GM19455 (cell line): ENCODE results near the gene PPP2R2B.

ENCODE experiments used
- ATAC-seq: cut with Tn5 transposase; IDR thresholded peaks from one replicate; pipeline ENCODE4 v1.9.1; 2021; ENCODE audit not compliant: unreplicated experiment

The PPP2R2B gene

GRCh38 chr5:146704949-146705665, 173.4 kb downstream of the PPP2R2B start:
- no peak for ATAC-seq

DNA sequence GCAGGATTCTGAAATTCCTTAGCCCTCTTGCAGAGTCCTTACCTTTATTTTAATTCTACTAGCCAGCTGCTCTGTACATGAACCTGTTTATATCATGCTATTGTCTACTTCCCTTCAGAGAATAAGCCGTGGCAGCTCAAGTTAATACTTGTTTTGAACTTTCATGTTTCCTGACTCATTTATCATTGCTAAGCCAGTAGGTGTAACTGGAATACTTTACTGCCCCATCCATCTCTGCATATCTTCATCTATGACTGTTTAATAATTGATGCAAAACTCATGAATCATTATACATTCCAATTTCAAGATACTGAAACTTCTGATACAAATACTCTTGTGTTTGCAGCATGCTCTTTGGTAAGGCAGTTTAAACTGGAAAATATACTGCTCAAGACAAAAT, 174.7 kb downstream of the PPP2R2B start:
- ATAC-seq = no peak

DNA sequence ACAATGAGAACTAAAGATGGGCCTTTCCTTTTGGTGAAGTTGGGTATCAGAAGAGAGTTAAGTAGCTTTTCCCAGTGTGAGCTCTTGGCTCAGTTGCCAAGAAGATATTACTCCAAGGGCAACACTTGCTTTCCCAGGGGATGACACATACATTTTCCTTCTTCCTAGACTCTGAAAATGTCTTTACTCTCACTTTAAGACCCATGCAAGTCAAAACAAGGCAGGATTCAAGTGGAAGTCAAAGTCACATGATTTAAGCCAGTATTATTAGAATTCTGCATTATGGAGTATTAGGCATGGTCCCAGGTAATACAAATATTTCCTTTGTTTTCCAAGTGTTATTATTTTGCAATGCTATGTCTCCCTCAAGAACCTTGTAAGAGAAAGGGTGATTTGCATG, 175.1 kb downstream of the PPP2R2B start:
- ATAC-seq = no peak

- no peak for ATAC-seq
Observed at GRCh38 chr5:146699664-146700418, 178.7 kb downstream of the PPP2R2B start.

- ATAC-seq = no peak
Observed at GRCh38 chr5:146699138-146699537, 179.4 kb downstream of the PPP2R2B start.

- no peak for ATAC-seq
Observed at GRCh38 chr5:146698651-146699050, 179.9 kb downstream of the PPP2R2B start.

DNA sequence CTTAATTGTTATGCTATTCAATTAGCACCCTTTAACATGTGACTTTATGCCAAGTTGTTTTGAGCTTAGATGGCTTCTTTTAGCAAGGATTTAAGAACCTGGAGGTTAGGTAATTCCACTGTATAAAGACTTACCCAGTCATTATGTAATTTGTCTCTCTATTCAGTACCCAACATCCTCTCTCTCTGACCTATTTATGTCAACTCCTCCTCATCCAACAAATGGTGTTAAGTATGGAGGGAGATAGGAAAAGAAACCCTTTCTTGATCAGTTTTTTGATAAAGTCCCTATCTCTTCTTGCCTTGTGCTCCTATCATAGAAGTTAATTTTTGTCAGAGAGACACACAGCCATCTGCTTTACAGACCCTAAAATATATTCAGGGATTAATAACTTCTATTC, 181.3 kb downstream of the PPP2R2B start:
- no peak for ATAC-seq

GRCh38 chr5:146695646-146696045, 182.9 kb downstream of the PPP2R2B start:
- ATAC-seq = no peak

GRCh38 chr5:146690880-146691355, 187.6 kb downstream of the PPP2R2B start:
- no peak for ATAC-seq

DNA sequence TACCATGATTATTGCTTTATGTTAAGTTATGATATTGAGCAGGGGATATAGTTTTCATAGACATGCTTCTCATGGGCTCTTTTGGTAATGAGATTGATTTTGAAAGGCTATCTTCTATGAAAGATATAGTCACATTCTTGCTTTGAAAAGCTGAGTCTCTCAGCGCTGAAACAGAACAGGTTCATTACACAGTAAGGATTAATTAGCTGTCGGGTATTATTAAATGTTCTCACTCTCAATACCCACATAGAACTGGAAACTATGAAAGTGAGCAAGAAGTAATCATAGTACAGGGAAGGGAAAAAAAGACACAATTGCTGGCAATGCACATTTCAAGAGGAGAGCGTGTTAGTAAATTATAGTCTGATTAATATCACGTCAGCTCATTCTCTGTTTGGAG, 190.9 kb downstream of the PPP2R2B start:
- no peak for ATAC-seq

DNA sequence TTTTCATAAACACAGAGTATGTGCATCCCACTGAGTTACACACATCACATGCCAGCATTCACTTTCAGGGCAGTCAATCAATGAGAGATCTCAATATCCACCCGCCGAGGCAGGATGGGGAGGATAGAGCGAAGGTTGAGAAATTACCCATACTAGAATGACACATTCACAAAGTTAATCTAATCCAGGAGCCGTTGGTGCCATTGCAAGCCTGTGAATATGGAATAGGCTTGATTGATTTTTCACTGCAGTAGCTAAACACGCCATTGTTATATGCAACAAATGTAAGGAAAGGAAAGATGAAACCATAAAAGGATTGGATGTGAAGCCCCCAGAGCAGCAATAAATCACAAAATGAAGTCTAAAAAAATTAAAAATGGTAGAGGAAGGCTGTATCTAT, 194.7 kb downstream of the PPP2R2B start:
- no peak for ATAC-seq

GRCh38 chr5:146682899-146683532, 195.5 kb downstream of the PPP2R2B start:
- ATAC-seq = no peak

GRCh38 chr5:146681585-146682105, 196.9 kb downstream of the PPP2R2B start:
- no peak for ATAC-seq

DNA sequence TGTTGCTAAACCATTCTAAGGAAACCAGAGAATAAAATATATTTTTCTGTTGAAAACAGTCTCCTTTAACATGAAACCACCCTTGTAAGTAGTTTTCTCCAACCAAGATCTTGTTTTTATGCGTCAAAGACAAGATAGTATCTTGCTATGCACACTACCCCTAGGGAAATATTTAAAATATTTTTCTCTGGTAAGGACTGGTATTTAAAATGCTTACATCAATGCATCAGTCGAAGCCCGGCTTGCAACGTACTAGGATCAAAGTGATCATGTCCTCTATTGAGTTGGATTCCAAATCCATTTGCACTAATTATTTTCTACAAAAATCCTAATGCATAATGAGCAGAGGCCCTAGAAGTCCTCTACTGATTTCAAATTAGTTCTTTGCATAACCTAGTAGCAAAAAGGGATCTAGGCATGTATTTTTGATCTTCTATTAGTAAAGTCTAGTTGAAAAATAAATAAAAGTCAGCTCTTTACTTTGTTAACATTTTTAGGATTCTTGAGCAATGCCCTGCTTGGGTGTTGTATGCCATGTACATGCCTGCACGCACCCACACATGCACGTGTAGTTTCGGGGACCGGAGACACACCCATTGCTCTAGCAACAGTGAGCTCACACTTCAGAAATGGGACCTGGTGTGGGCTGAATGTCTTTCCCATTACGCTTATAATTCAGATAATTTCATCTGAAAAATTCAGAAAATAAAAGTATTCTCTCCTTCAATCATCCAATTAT, 197.5 kb downstream of the PPP2R2B start:
- ATAC-seq = no peak

- ATAC-seq = no peak
Observed at GRCh38 chr5:146675636-146676035, 202.9 kb downstream of the PPP2R2B start.

DNA sequence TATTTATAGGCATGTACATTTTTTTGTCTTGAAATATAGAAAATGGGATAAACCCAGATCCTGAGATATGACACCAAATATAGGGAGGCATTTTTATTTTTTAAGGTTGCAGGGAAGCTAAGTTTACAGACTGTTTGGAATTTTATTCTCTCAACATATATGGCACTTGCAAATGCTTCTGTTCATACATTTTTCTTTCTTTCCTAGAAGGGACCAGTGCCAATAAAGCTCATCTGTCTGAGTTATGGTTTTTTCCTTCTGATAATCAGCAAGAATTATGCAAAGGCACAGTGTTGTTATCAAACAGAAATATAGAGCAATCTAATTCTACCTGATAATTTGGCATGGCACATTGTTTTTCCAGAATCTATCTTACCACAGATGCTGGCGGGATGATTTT, 205.7 kb downstream of the PPP2R2B start:
- ATAC-seq = no peak

DNA sequence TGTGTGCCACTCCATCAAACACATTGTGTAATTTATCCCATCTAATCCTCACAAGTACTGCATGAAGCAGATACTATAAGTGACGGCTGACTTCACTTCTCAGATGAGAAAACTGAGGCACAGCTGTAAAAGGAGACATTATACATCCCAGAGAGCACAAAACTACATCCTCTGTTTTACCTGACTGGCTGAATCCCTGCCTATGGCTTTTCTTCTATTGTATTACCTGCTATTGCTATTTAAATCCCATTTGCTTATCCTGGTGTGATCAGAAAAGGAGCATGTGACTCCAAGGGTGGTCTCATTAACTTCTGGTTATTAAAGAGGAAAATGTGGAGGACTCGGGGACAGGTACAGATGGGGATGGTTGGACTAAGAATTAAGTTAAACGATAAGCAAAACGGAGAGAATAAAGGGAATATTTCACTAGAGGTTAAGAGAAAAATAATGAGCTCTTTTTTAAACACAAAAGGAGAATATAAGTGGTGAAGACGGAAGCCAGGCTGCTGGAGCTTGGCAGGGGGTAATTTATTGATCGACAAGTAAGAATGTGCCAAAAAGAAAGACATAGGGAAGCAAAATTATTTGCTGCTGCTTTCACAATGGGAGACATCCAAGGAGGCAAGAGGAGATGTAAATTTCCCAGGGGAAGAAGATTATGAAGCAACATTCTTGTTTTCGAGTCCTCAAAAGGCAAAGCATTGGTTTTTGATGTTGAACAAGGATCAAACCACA, 206.8 kb downstream of the PPP2R2B start:
- ATAC-seq = no peak

- ATAC-seq = no peak
Observed at GRCh38 chr5:146669656-146670055, 208.9 kb downstream of the PPP2R2B start.

GRCh38 chr5:146667633-146668272, 210.8 kb downstream of the PPP2R2B start:
- ATAC-seq = no peak

GRCh38 chr5:146662229-146662628, 216.3 kb downstream of the PPP2R2B start:
- ATAC-seq = no peak
